HCT116 (cell line): ENCODE measurements around the gene CCSER1. TPM values are rescaled to one million over a fixed set of nuclear protein-coding genes. Genes with fewer than 3 reads are reported as not detected.
"Not testable (repeated sequence)": the region's sequence is repeated elsewhere in the genome, so short reads cannot be mapped to it uniquely, and the experiment has no call there.

Source experiments
- ATAC-seq: fragments of 200-7000 bp; cut with Tn5 transposase; 2 replicates; pipeline ENCODE4 v1.9.1; 2020; ENCODE audit warnings: mild to moderate bottlenecking, moderate library complexity
- BruUV-seq: library from RNA; stranded (reverse); fragments of 400-500 nt; replicated peaks from 2 replicates; lab custom pipeline; 2021; lab: Mats Ljungman, UMichigan
- CTCF ChIA-PET: fragments of 300-600 bp; sonication (Branson Sonifier 250); formaldehyde crosslinking; loops from one replicate; lab custom pipeline; 2021; ENCODE audit warnings: antibody characterized with exemption; lab: Charles Lee
- POLR2A ChIA-PET: fragments of 300-600, 350-600 bp; sonication (Branson Sonifier 250); formaldehyde crosslinking; loops from one replicate; lab custom pipeline; 2021; ENCODE audit warnings: antibody characterized with exemption; lab: Charles Lee
- RAD21 ChIA-PET, 2 experiments: fragments of 300-600 bp; sonication (Branson Sonifier 250); formaldehyde crosslinking; loops; one replicate each; lab custom pipeline; 2023; ENCODE audit warnings: low total read pairs in 2 of 2; ENCODE audit not compliant: uncharacterized antibody in 2 of 2, unreplicated experiment in 2 of 2, low non-redundant PET in 1 of 2; lab: Charles Lee
- DNase-seq: peaks from one replicate; pipeline ENCODE4 v3.0.0-alpha.2; 2010; ENCODE audit warnings: low read depth, low spot score
- H2AFZ ChIP-seq: fragments of 200-600 bp; shearing (Covaris generic), sonication (generic); 2 replicates; pipeline ENCODE4 v1.6.1; 2017; ENCODE audit warnings: low read depth, mixed run types, mixed read lengths, antibody characterized with exemption, low read length; ENCODE audit not compliant: poor library complexity, severe bottlenecking
- H3K27ac ChIP-seq: 2 replicates; pipeline ENCODE4 v1.5.1; 2012; ENCODE audit warnings: low read depth, low read length
- H3K27me3 ChIP-seq: fragments of 200-600 bp; sonication (generic); 2 replicates; pipeline ENCODE4 v1.6.1; 2016; ENCODE audit warnings: mixed run types, low read length, mixed read lengths; ENCODE audit not compliant: insufficient read depth
- H3K36me3 ChIP-seq, 2 experiments: fragments of 200-500 bp in 1 of 2; fragments of 200-600 bp in 1 of 2; sonication (Bioruptor generic) in 1 of 2; sonication (generic) in 1 of 2; 2 replicates each; pipeline versions ENCODE4 v1.5.1 to v1.6.1; 2014 to 2016; ENCODE audit warnings: low read length in 2 of 2, inconsistent platforms in 1 of 2, mixed read lengths in 1 of 2, mixed run types in 1 of 2; ENCODE audit not compliant: insufficient read depth in 2 of 2, control insufficient read depth in 1 of 2
- H3K4me1 ChIP-seq, 2 experiments: fragments of 200-600 bp in 1 of 2; sonication (generic) in 1 of 2; 2 replicates each; pipeline versions ENCODE4 v1.5.1 to v1.6.1; 2012 to 2017; ENCODE audit warnings: low read length in 2 of 2, inconsistent platforms in 1 of 2, mild to moderate bottlenecking in 1 of 2, mixed read lengths in 1 of 2, mixed run types in 1 of 2, moderate library complexity in 1 of 2; ENCODE audit not compliant: insufficient read depth in 2 of 2, control insufficient read depth in 1 of 2
- H3K4me2 ChIP-seq: fragments of 200-600 bp; sonication (generic); 2 replicates; pipeline ENCODE4 v1.6.1; 2017; ENCODE audit warnings: mixed run types, low read length, mixed read lengths
- H3K4me3 ChIP-seq, 2 experiments: fragments of 200-600 bp in 1 of 2; sonication (generic) in 1 of 2; replicated peaks in 1 of 2; 2 replicates each; pipeline ENCODE4 v1.5.1; 2011 to 2016; ENCODE audit warnings: low read length in 2 of 2, control low read depth in 1 of 2, low read depth in 1 of 2, mild to moderate bottlenecking in 1 of 2, mixed read lengths in 1 of 2, mixed run types in 1 of 2
- H3K79me2 ChIP-seq: fragments of 200-600 bp; sonication (generic); 2 replicates; pipeline ENCODE4 v1.6.1; 2017; ENCODE audit warnings: mild to moderate bottlenecking, mixed run types, low read length, moderate library complexity, mixed read lengths; ENCODE audit not compliant: insufficient read depth
- H3K9ac ChIP-seq: fragments of 200-600 bp; sonication (generic); 2 replicates; pipeline ENCODE4 v1.6.1; 2016; ENCODE audit warnings: low read length, mixed read lengths
- H3K9me2 ChIP-seq: fragments of 200-600 bp; sonication (generic), shearing (Covaris generic); 2 replicates; pipeline ENCODE4 v1.6.1; 2017; ENCODE audit warnings: mixed run types, mild to moderate bottlenecking, moderate library complexity; ENCODE audit not compliant: insufficient read depth
- H3K9me3 ChIP-seq, 2 experiments: fragments of 200-500 bp in 1 of 2; fragments of 200-600 bp in 1 of 2; sonication (Bioruptor generic) in 1 of 2; sonication (generic) in 1 of 2; 2 replicates each; pipeline ENCODE4 v1.6.1; 2014 to 2017; ENCODE audit warnings: low read length in 2 of 2, mixed read lengths in 2 of 2, inconsistent platforms in 1 of 2, low read depth in 1 of 2, mild to moderate bottlenecking in 1 of 2, mixed run types in 1 of 2, moderate library complexity in 1 of 2; ENCODE audit not compliant: control insufficient read depth in 1 of 2, insufficient read depth in 1 of 2
- H4K20me1 ChIP-seq: fragments of 200-600 bp; sonication (generic), shearing (Covaris generic); 2 replicates; pipeline ENCODE4 v1.6.1; 2017; ENCODE audit warnings: mixed run types, mild to moderate bottlenecking, moderate library complexity; ENCODE audit not compliant: insufficient read depth
- CBX3 ChIP-seq: IDR thresholded peaks from 2 replicates; pipeline ENCODE4 v1.6.1; 2012; ENCODE audit warnings: low read depth
- CEBPB ChIP-seq: IDR thresholded peaks from 2 replicates; pipeline ENCODE4 v1.6.1; 2012; ENCODE audit warnings: low read depth
- EGR1 ChIP-seq: IDR thresholded peaks from 2 replicates; pipeline ENCODE4 v1.6.1; 2012; ENCODE audit warnings: low read depth
- ELF1 ChIP-seq: IDR thresholded peaks from 2 replicates; pipeline ENCODE4 v1.6.1; 2012; ENCODE audit warnings: low read depth, borderline replicate concordance
- EZH2 ChIP-seq: fragments of 200-600 bp; sonication (generic); IDR thresholded peaks from 2 replicates; pipeline ENCODE4 v1.6.1; 2017; ENCODE audit warnings: antibody characterized with exemption, mixed run types
- FOSL1 ChIP-seq: IDR thresholded peaks from 2 replicates; pipeline ENCODE4 v1.6.1; 2012; ENCODE audit warnings: low read depth
- JUND ChIP-seq: IDR thresholded peaks from 2 replicates; pipeline ENCODE4 v1.6.1; 2012
- POLR2A ChIP-seq: IDR thresholded peaks from 2 replicates; pipeline ENCODE4 v1.7.0; 2011; ENCODE audit warnings: borderline replicate concordance; ENCODE audit not compliant: insufficient read depth, insufficient read length; ENCODE audit errors: extremely low read depth
- POLR2AphosphoS5 ChIP-seq: IDR thresholded peaks from 2 replicates; pipeline ENCODE4 v1.6.1; 2011; ENCODE audit warnings: mild to moderate bottlenecking, low read depth, low read length, moderate library complexity
- SP1 ChIP-seq: IDR thresholded peaks from 2 replicates; pipeline ENCODE4 v1.6.1; 2012; ENCODE audit warnings: low read depth
- YY1 ChIP-seq: IDR thresholded peaks from 2 replicates; pipeline ENCODE4 v1.6.1; 2011; ENCODE audit warnings: low read length, low read depth, moderate library complexity, mild to moderate bottlenecking; ENCODE audit not compliant: insufficient replicate concordance; ENCODE audit errors: extremely low read depth
- ZFX ChIP-seq: fragments of 450-650 bp; IDR thresholded peaks from 2 replicates; pipeline ENCODE4 v1.6.1; 2017
- ZNF274 ChIP-seq: fragments of 200-500 bp; sonication (Bioruptor generic); IDR thresholded peaks from 2 replicates; pipeline ENCODE4 v1.6.1; 2014; ENCODE audit warnings: mild to moderate bottlenecking, low read depth, low read length, inconsistent platforms
- intact Hi-C: fragments of 100-400 bp; cut with micrococcal nuclease; formaldehyde crosslinking; loops from 2 replicates; pipeline ENCODE4 v1.10.0; 2022
- total RNA-seq: library from RNA; stranded (reverse); gene quantifications from one replicate; pipeline ENCODE4 v1.2.1, GENCODE V29; 2021; ENCODE audit not compliant: unreplicated experiment
- TF ChIP-seq, protein P1 (sequence below): IDR thresholded peaks from 2 replicates; pipeline ENCODE4 v1.6.1; 2012
- TF ChIP-seq, protein P2 (sequence below): IDR thresholded peaks from 2 replicates; pipeline ENCODE4 v1.6.1; 2012; ENCODE audit warnings: low read depth
- TF ChIP-seq, protein P3 (sequence below), 3 experiments: fragments of 200-600 bp in 1 of 3; sonication (generic) in 1 of 3; IDR thresholded peaks in 2 of 3; conservative IDR thresholded peaks in 1 of 3; 2 replicates each; pipeline ENCODE4 v1.5.1; 2012 to 2017; ENCODE audit warnings: low read depth in 2 of 3, low read length in 2 of 3, antibody characterized with exemption in 1 of 3, borderline replicate concordance in 1 of 3, control low read depth in 1 of 3, mild to moderate bottlenecking in 1 of 3, mixed read lengths in 1 of 3, mixed run types in 1 of 3, moderate library complexity in 1 of 3; ENCODE audit not compliant: insufficient read depth in 1 of 3

CCSER1 gene
- total RNA-seq, 1 experiment from 2014 or later: 6.7 TPM

DNA sequence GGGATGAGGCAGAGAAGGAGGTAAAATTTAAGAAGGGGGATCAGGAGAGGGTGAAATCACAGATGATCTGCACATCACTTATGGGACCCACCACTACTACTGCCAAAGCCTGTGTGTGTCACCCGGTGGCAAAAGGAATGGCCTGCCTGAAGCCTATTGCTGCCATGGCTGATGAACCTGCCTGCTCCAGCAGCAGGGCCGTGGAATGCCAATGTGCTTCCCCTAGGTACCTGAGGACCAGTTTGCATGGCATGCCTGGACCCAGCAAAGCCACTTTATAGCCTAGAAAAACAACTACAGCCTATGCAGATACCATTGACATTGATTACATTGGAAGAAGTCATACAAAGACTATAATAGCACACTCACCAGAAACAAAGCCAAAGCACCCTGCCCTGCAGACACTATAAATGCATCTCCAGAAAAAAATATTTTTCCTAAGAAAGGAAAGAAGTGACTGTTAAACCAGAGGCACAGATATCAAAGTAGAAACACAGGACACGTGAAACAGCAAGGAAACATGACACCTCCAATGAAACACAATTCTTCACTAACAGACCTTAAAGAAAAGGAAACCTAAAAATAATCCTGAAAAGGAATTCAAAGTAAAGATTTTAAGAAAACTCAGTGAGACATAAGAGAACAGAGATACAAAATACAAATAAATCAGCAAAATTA, 1495.9 kb downstream of the CCSER1 start:
- ATAC-seq: no peak
- H3K9me2 ChIP-seq: no peaks in the 10 kb centered on the region
- no peak overlapping the region for H3K4me3 ChIP-seq
- no peak for DNase-seq
- H3K9ac ChIP-seq: no peak overlapping the region
- no TSS peak for BruUV-seq
- no peak overlapping the region for H2AFZ ChIP-seq
- H3K79me2 ChIP-seq: no peaks in the 10 kb centered on the region
- no peaks in the 10 kb centered on the region for H4K20me1 ChIP-seq
- ChIA-PET POLR2A (no interaction called here), RAD21 (no interaction called here), CTCF (no interaction called here)
- TF ChIP-seq JUND (no peak), FOSL1 (no peak), CBX3 (no peak), ELF1 (no peak), EZH2 (no peak), POLR2AphosphoS5 (no peak), EGR1 (no peak), CEBPB (no peak), YY1 (no peak), SP1 (no peak), ZNF274 (no peak), POLR2A (no peak), ZFX (no peak)
- TF ChIP-seq, protein P1, sequence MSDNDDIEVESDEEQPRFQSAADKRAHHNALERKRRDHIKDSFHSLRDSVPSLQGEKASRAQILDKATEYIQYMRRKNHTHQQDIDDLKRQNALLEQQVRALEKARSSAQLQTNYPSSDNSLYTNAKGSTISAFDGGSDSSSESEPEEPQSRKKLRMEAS: no peak
- TF ChIP-seq, protein P2, sequence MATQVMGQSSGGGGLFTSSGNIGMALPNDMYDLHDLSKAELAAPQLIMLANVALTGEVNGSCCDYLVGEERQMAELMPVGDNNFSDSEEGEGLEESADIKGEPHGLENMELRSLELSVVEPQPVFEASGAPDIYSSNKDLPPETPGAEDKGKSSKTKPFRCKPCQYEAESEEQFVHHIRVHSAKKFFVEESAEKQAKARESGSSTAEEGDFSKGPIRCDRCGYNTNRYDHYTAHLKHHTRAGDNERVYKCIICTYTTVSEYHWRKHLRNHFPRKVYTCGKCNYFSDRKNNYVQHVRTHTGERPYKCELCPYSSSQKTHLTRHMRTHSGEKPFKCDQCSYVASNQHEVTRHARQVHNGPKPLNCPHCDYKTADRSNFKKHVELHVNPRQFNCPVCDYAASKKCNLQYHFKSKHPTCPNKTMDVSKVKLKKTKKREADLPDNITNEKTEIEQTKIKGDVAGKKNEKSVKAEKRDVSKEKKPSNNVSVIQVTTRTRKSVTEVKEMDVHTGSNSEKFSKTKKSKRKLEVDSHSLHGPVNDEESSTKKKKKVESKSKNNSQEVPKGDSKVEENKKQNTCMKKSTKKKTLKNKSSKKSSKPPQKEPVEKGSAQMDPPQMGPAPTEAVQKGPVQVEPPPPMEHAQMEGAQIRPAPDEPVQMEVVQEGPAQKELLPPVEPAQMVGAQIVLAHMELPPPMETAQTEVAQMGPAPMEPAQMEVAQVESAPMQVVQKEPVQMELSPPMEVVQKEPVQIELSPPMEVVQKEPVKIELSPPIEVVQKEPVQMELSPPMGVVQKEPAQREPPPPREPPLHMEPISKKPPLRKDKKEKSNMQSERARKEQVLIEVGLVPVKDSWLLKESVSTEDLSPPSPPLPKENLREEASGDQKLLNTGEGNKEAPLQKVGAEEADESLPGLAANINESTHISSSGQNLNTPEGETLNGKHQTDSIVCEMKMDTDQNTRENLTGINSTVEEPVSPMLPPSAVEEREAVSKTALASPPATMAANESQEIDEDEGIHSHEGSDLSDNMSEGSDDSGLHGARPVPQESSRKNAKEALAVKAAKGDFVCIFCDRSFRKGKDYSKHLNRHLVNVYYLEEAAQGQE: no peak
- TF ChIP-seq, protein P3, sequence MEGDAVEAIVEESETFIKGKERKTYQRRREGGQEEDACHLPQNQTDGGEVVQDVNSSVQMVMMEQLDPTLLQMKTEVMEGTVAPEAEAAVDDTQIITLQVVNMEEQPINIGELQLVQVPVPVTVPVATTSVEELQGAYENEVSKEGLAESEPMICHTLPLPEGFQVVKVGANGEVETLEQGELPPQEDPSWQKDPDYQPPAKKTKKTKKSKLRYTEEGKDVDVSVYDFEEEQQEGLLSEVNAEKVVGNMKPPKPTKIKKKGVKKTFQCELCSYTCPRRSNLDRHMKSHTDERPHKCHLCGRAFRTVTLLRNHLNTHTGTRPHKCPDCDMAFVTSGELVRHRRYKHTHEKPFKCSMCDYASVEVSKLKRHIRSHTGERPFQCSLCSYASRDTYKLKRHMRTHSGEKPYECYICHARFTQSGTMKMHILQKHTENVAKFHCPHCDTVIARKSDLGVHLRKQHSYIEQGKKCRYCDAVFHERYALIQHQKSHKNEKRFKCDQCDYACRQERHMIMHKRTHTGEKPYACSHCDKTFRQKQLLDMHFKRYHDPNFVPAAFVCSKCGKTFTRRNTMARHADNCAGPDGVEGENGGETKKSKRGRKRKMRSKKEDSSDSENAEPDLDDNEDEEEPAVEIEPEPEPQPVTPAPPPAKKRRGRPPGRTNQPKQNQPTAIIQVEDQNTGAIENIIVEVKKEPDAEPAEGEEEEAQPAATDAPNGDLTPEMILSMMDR (IDR thresholded peaks at IDR 0.05 in 2 of 3, conservative IDR thresholded peaks at IDR 0.05 in 1 of 3; ENCODE audit: borderline replicate concordance in 1 of 3, insufficient read depth in 1 of 3, low read depth in 2 of 3, low read length in 2 of 3): no peak
- intact Hi-C loops: no loop called here
- no peaks in the 10 kb centered on the region for H3K36me3 ChIP-seq
- no peak overlapping the region for H3K27ac ChIP-seq
- H3K9me3 ChIP-seq: no peaks in the 10 kb centered on the region
- H3K27me3 ChIP-seq: no peaks in the 10 kb centered on the region
- no peaks in the 10 kb centered on the region for H3K4me1 ChIP-seq
- H3K4me2 ChIP-seq: no peak overlapping the region

DNA sequence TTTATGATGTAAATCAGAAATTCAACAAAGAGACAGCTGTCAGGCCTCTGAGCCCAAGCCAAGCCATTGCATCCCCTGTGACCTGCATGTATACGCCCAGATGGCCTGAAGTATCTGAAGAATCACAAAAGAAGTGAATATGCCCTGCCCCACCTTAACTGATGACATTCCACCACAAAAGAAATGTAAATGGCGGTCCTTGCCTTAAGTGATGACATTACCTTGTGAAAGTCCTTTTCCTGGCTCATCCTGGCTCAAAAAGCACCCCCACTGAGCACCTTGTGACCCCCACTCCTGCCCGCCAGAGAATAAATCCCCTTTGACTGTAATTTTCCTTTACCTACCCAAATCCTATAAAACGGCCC, 1496.4 kb downstream of the CCSER1 start:
- ATAC-seq, H3K4me2 ChIP-seq, intact Hi-C loops: not testable (repeated sequence)

More for the DNA sequence above, 1496.4 kb downstream of the CCSER1 start:
- H2AFZ ChIP-seq, H3K27ac ChIP-seq, H3K79me2 ChIP-seq, H3K9me2 ChIP-seq, CTCF ChIA-PET, H3K9ac ChIP-seq, H3K9me3 ChIP-seq, H3K4me1 ChIP-seq, RAD21 ChIA-PET, H4K20me1 ChIP-seq, POLR2A ChIA-PET, DNase-seq, H3K36me3 ChIP-seq, BruUV-seq, H3K27me3 ChIP-seq, H3K4me3 ChIP-seq: not testable (repeated sequence)
